H1 (cell line): ENCODE data around the gene ATP9B. TPM values are rescaled to one million over a fixed set of nuclear protein-coding genes. Genes with fewer than 3 reads are reported as not detected.

Experiments used
- CTCF ChIA-PET: fragments of 300-600 bp; sonication (Branson Sonifier 250); formaldehyde crosslinking; loops from one replicate; lab custom pipeline; 2021; ENCODE audit not compliant: partially characterized antibody; lab: Charles Lee
- POLR2A ChIA-PET: fragments of 300-600 bp; sonication (Branson Sonifier 250); formaldehyde crosslinking; loops from one replicate; lab custom pipeline; 2021; ENCODE audit warnings: inconsistent platforms; ENCODE audit not compliant: partially characterized antibody; lab: Charles Lee
- DNase-seq, 2 experiments: peaks; one replicate each; pipeline versions ENCODE4 v3.0.0 to v3.0.0-alpha.2; 2010 to 2022; ENCODE audit warnings: low spot score in 2 of 2, low read depth in 1 of 2, mixed read lengths in 1 of 2
- FAIRE-seq: peaks from 2 replicates; lab custom pipeline; 2011; peaks lifted over from hg19 to GRCh38; lab: Jason Lieb, UNC
- H2AFZ ChIP-seq: 2 replicates; pipeline ENCODE4 v1.8.1; 2012; ENCODE audit warnings: low read length, inconsistent platforms
- H2AK5ac ChIP-seq: 2 replicates; pipeline ENCODE4 v1.6.1; 2013; ENCODE audit warnings: low read depth, low read length
- H2BK120ac ChIP-seq: replicated peaks from 2 replicates; pipeline ENCODE3; 2013; ENCODE audit warnings: low read depth, low read length, inconsistent platforms
- H2BK12ac ChIP-seq: 2 replicates; pipeline ENCODE4 v1.6.1; 2013; ENCODE audit warnings: low read depth, low read length
- H2BK15ac ChIP-seq: 2 replicates; pipeline ENCODE4 v1.6.1; 2013; ENCODE audit warnings: low read length
- H2BK20ac ChIP-seq: 2 replicates; pipeline ENCODE4 v1.6.1; 2013; ENCODE audit warnings: low read length
- H2BK5ac ChIP-seq: 2 replicates; pipeline ENCODE4 v1.6.1; 2013; ENCODE audit warnings: low read depth, low read length
- H3K14ac ChIP-seq: 2 replicates; pipeline ENCODE4 v1.6.1; 2013; ENCODE audit warnings: inconsistent platforms; ENCODE audit not compliant: insufficient read length
- H3K18ac ChIP-seq: 2 replicates; pipeline ENCODE4 v1.6.1; 2013; ENCODE audit warnings: low read length; ENCODE audit errors: extremely low read depth
- H3K23ac ChIP-seq: 2 replicates; pipeline ENCODE4 v1.6.1; 2013; ENCODE audit warnings: inconsistent platforms; ENCODE audit not compliant: insufficient read length
- H3K23me2 ChIP-seq: 2 replicates; pipeline ENCODE4 v1.6.1; 2013; ENCODE audit warnings: low read depth, low read length
- H3K27ac ChIP-seq: 2 replicates; pipeline ENCODE4 v1.6.1; 2011; ENCODE audit warnings: low read depth, low read length, inconsistent platforms
- H3K27me3 ChIP-seq, 4 experiments: replicated peaks in 1 of 4; 1 replicate in 1 of 4; 2 replicates in 3 of 4; pipeline versions ENCODE4 v1.6.1 to v1.8.1; 2011 to 2013; ENCODE audit warnings: low read length in 3 of 4, mild to moderate bottlenecking in 3 of 4, inconsistent platforms in 2 of 4, mixed read lengths in 2 of 4, moderate library complexity in 1 of 4; ENCODE audit not compliant: control insufficient read depth in 3 of 4, insufficient read depth in 3 of 4; ENCODE audit errors: extremely low read depth in 1 of 4
- H3K36me3 ChIP-seq, 4 experiments: 2 replicates each; pipeline versions ENCODE4 v1.6.1 to v1.8.1; 2011 to 2013; ENCODE audit warnings: mild to moderate bottlenecking in 4 of 4, low read length in 3 of 4, moderate library complexity in 2 of 4, control low read depth in 1 of 4, inconsistent platforms in 1 of 4; ENCODE audit not compliant: insufficient read depth in 4 of 4, control insufficient read depth in 2 of 4
- H3K4ac ChIP-seq: replicated peaks from 2 replicates; pipeline ENCODE3; 2013; ENCODE audit warnings: low read length, low read depth, mixed read lengths, inconsistent platforms; ENCODE audit not compliant: insufficient read length
- H3K4me1 ChIP-seq, 4 experiments: replicated peaks in 1 of 4; 1 replicate in 1 of 4; 2 replicates in 3 of 4; pipeline versions ENCODE4 v1.6.1 to v1.8.1; 2011 to 2013; ENCODE audit warnings: low read length in 3 of 4, inconsistent platforms in 2 of 4, mixed read lengths in 1 of 4; ENCODE audit not compliant: insufficient read depth in 4 of 4, control insufficient read depth in 3 of 4
- H3K4me2 ChIP-seq, 2 experiments: 2 replicates each; pipeline versions ENCODE4 v1.6.1 to v1.8.1; 2011 to 2013; ENCODE audit warnings: low read depth in 2 of 2, low read length in 2 of 2, control low read depth in 1 of 2, inconsistent platforms in 1 of 2, mild to moderate bottlenecking in 1 of 2; ENCODE audit not compliant: insufficient read depth in 1 of 2
- H3K4me3 ChIP-seq, 4 experiments: fragments of 200-600, 300-600 bp in 1 of 4; sonication (generic), shearing (Covaris generic), sonication (Bioruptor Twin) in 1 of 4; 2 replicates each; pipeline versions ENCODE4 v1.5.1 to v1.8.1; 2011 to 2016; ENCODE audit warnings: low read length in 4 of 4, low read depth in 3 of 4, control low read depth in 2 of 4, inconsistent platforms in 2 of 4, mild to moderate bottlenecking in 2 of 4, mixed read lengths in 1 of 4, moderate library complexity in 1 of 4; ENCODE audit not compliant: insufficient read depth in 2 of 4; ENCODE audit errors: extremely low read depth in 1 of 4
- H3K56ac ChIP-seq: replicated peaks from 2 replicates; pipeline ENCODE3; 2013; ENCODE audit warnings: low read depth, mild to moderate bottlenecking, mixed read lengths, low read length, inconsistent platforms; ENCODE audit not compliant: insufficient read length
- H3K79me1 ChIP-seq: 2 replicates; pipeline ENCODE4 v1.6.1; 2013; ENCODE audit warnings: low read depth, low read length, control low read depth
- H3K79me2 ChIP-seq, 2 experiments: 2 replicates each; pipeline versions ENCODE4 v1.6.1 to v1.8.1; 2012 to 2013; ENCODE audit warnings: low read length in 2 of 2, mild to moderate bottlenecking in 2 of 2, inconsistent platforms in 1 of 2; ENCODE audit not compliant: insufficient read depth in 2 of 2, control insufficient read depth in 1 of 2
- H3K9ac ChIP-seq, 4 experiments: replicated peaks in 1 of 4; 1 replicate in 1 of 4; 2 replicates in 3 of 4; pipeline versions ENCODE4 v1.6.1 to v1.8.1; 2011 to 2013; ENCODE audit warnings: low read depth in 3 of 4, low read length in 3 of 4, control low read depth in 2 of 4, mild to moderate bottlenecking in 2 of 4, moderate library complexity in 2 of 4, inconsistent platforms in 1 of 4; ENCODE audit errors: extremely low read depth in 1 of 4
- H3K9me3 ChIP-seq, 2 experiments: 2 replicates each; pipeline versions ENCODE4 v1.6.1 to v1.8.1; 2012 to 2013; ENCODE audit warnings: mild to moderate bottlenecking in 2 of 2, moderate library complexity in 2 of 2, control low read depth in 1 of 2, inconsistent platforms in 1 of 2, low read depth in 1 of 2, low read length in 1 of 2, mixed read lengths in 1 of 2; ENCODE audit not compliant: insufficient read depth in 2 of 2
- H4K20me1 ChIP-seq, 2 experiments: replicated peaks in 1 of 2; 2 replicates each; pipeline versions ENCODE3 to v1.8.1; 2011 to 2013; ENCODE audit warnings: inconsistent platforms in 2 of 2, low read length in 2 of 2, mild to moderate bottlenecking in 1 of 2; ENCODE audit not compliant: insufficient read depth in 2 of 2, control insufficient read depth in 1 of 2
- H4K5ac ChIP-seq: 2 replicates; pipeline ENCODE4 v1.6.1; 2013; ENCODE audit warnings: low read length, low read depth, mixed read lengths, inconsistent platforms; ENCODE audit not compliant: insufficient read length
- H4K8ac ChIP-seq: 2 replicates; pipeline ENCODE4 v1.8.0; 2013; ENCODE audit warnings: mild to moderate bottlenecking, moderate library complexity, low read length, inconsistent platforms; ENCODE audit not compliant: insufficient read depth; ENCODE audit errors: extremely low read depth
- H4K91ac ChIP-seq: replicated peaks from 2 replicates; pipeline ENCODE3; 2013; ENCODE audit warnings: low read length, mixed read lengths, inconsistent platforms; ENCODE audit not compliant: insufficient read length
- CBX5 ChIP-seq: fragments of 300-800, 300-1000 bp; sonication (generic); IDR thresholded peaks from 2 replicates; pipeline ENCODE4 v1.7.1; 2016; ENCODE audit warnings: antibody characterized with exemption, low read length, low read depth
- CREB1 ChIP-seq: IDR thresholded peaks from 2 replicates; pipeline ENCODE4 v1.6.1; 2012; ENCODE audit warnings: inconsistent platforms
- GABPA ChIP-seq: IDR thresholded peaks from 2 replicates; pipeline ENCODE4 v1.6.1; 2011; ENCODE audit warnings: mild to moderate bottlenecking, low read length, moderate library complexity, borderline replicate concordance; ENCODE audit not compliant: insufficient read depth
- SIN3A ChIP-seq, 2 experiments: IDR thresholded peaks in 1 of 2; conservative IDR thresholded peaks in 1 of 2; 2 replicates each; pipeline ENCODE4 v1.6.1; 2011 to 2012; ENCODE audit warnings: low read length in 2 of 2, improper control_type of control experiment in 1 of 2, low read depth in 1 of 2, mild to moderate bottlenecking in 1 of 2
- SIRT6 ChIP-seq: IDR thresholded peaks from one replicate; pipeline ENCODE4 v1.7.1; 2012; ENCODE audit warnings: low read length, inconsistent platforms
- SRF ChIP-seq: IDR thresholded peaks from 2 replicates; pipeline ENCODE4 v1.6.1; 2011; ENCODE audit warnings: mild to moderate bottlenecking, low read depth, low read length, moderate library complexity
- TAF7 ChIP-seq: optimal IDR thresholded peaks from 2 replicates; pipeline ENCODE3; 2011; ENCODE audit warnings: low read depth, mild to moderate bottlenecking, inconsistent platforms, low read length, moderate library complexity, borderline replicate concordance
- TCF12 ChIP-seq: IDR thresholded peaks from 2 replicates; pipeline ENCODE4 v1.6.1; 2011; ENCODE audit warnings: low read depth, mild to moderate bottlenecking, low read length
- USF2 ChIP-seq: IDR thresholded peaks from 2 replicates; pipeline ENCODE4 v1.6.1; 2011; ENCODE audit warnings: low read length, improper control_type of control experiment
- ZNF274 ChIP-seq: IDR thresholded peaks from 2 replicates; pipeline ENCODE4 v1.7.0; 2012; ENCODE audit warnings: low read length, borderline replicate concordance; ENCODE audit errors: extremely low read depth
- WGBS, 2 experiments: shearing (Covaris generic) in 1 of 2; methylation state at CpG; one replicate each; pipeline versions ENCODE4 v1.1.6 to v1.1.7; 2013 to 2015; ENCODE audit warnings: low lambda C conversion rate in 2 of 2, mixed read lengths in 2 of 2, inconsistent platforms in 1 of 2, low coverage in 1 of 2, missing lambda C conversion rate in 1 of 2; ENCODE audit not compliant: insufficient replicate concordance in 2 of 2, insufficient coverage in 1 of 2, insufficient read length in 1 of 2; ENCODE audit errors: extremely low coverage in 1 of 2, missing lambda C conversion rate in 1 of 2; 5-methylcytosine and 5-hydroxymethylcytosine counted together
- polyA plus RNA-seq, 7 experiments: library from polyadenylated mRNA; depleted of rRNA in 3 of 7; stranded (reverse) in 5 of 7; unstranded in 2 of 7; fragments of >200 nt in 5 of 7; fragments of 200-250 nt in 2 of 7; gene quantifications; 1 replicate in 5 of 7; 2 replicates in 1 of 7; 4 replicates in 1 of 7; pipeline versions ENCODE4 v1.2.1 to v1.2.3, GENCODE V29; 2011 to 2013; ENCODE audit warnings: missing spikeins in 2 of 7, mixed read lengths in 2 of 7
- total RNA-seq: library from RNA; stranded (reverse); fragmentation: NEBNext Ultra II Directional; extraction: Animal tissue kit (Norgen Biotek cat#: 25700); gene quantifications from 2 replicates; pipeline ENCODE4 v1.2.1, GENCODE V29; 2021

Gene ATP9B
- total and polyA plus RNA-seq, 2 of the 8 experiments (the other 6 are each of a cell fraction or from before 2014, with no cell fraction given): 15.1 to 21.7 TPM

- CTCF ChIA-PET: no interaction called here
- Histone ChIP-seq H2AK5ac (0 out of 2 replicates have a peak overlapping the region, but pooled peaks have one; percentile 39), H4K20me1 (peaks cover 0 to 3% of the 10 kb centered on the region in 2 experiments), H3K56ac (no peak overlapping the region), H3K9ac (no peak overlapping the region), H2BK15ac (no peak overlapping the region), H4K91ac (no peak overlapping the region), H3K36me3 (peaks cover 0 to 4% (median 0%) of the 10 kb centered on the region in 4 experiments; a peak in 3 of 8 replicates), H2BK120ac (no peak overlapping the region), H3K23me2 (no peaks in the 10 kb centered on the region), H3K27ac (no peak overlapping the region), H2BK20ac (no peak overlapping the region), H3K4me3 (no peak overlapping the region), H3K4me1 (no peaks in the 10 kb centered on the region), H3K27me3 (no peaks in the 10 kb centered on the region), H2BK12ac (no peak overlapping the region), H3K79me1 (no peaks in the 10 kb centered on the region), H3K4me2 (no peak overlapping the region), H4K5ac (no peak overlapping the region), H3K9me3 (no peaks in the 10 kb centered on the region), H3K23ac (no peak overlapping the region), H3K18ac (no peak overlapping the region), H3K4ac (no peak overlapping the region), H3K79me2 (no peaks in the 10 kb centered on the region), H2AFZ (no peak overlapping the region), H3K14ac (no peak overlapping the region), H2BK5ac (no peak overlapping the region), H4K8ac (no peak overlapping the region)
- TF ChIP-seq CREB1 (no peak), SRF (no peak), TAF7 (no peak), CBX5 (no peak), GABPA (no peak), TCF12 (no peak), SIRT6 (no peak), USF2 (no peak), ZNF274 (no peak), SIN3A (conservative IDR thresholded peaks at IDR 0.05 in 1 of 2, IDR thresholded peaks at IDR 0.05 in 1 of 2; ENCODE audit: low read depth in 1 of 2, low read length in 2 of 2) (no peak)
- WGBS, 2 experiments: 93% methylated on average over 20 of the region's 29 CpGs; no CpG with 5 or more reads in 1 of the 2 experiments
- no peak for DNase-seq
- FAIRE-seq: no peak
- POLR2A ChIA-PET: no interaction called here
These were observed 265.5 kb downstream of the ATP9B start for GRCh38 chr18:79334496-79335233.
